HUES64 (cell line): ENCODE results near the gene EIF5A.

ENCODE experiments used
- H3K27ac ChIP-seq: 2 replicates; pipeline ENCODE4 v1.7.0; 2013; ENCODE audit warnings: low read depth, low read length, inconsistent platforms
- H3K27me3 ChIP-seq: 2 replicates; pipeline ENCODE4 v1.6.1; 2013; ENCODE audit warnings: mild to moderate bottlenecking, low read length; ENCODE audit not compliant: insufficient read depth
- H3K36me3 ChIP-seq: 2 replicates; pipeline ENCODE4 v1.6.1; 2013; ENCODE audit warnings: mild to moderate bottlenecking, low read length; ENCODE audit not compliant: insufficient read depth
- H3K4me1 ChIP-seq: 2 replicates; pipeline ENCODE4 v1.6.1; 2013; ENCODE audit warnings: mild to moderate bottlenecking, low read length, moderate library complexity; ENCODE audit not compliant: insufficient read depth
- H3K4me3 ChIP-seq: 2 replicates; pipeline ENCODE4 v1.5.1; 2013; ENCODE audit warnings: mild to moderate bottlenecking, low read length, moderate library complexity
- H3K9ac ChIP-seq: 2 replicates; pipeline ENCODE4 v1.6.1; 2013; ENCODE audit warnings: mild to moderate bottlenecking, low read depth, low read length
- H3K9me3 ChIP-seq: 2 replicates; pipeline ENCODE4 v1.6.1; 2013; ENCODE audit warnings: low read depth, low read length; ENCODE audit not compliant: insufficient read depth
- WGBS: fragments of 150-250, 120-280 bp; methylation state at CpG from one replicate; pipeline ENCODE4 v1.1.7; 2013; ENCODE audit warnings: missing lambda C conversion rate; 5-methylcytosine and 5-hydroxymethylcytosine counted together

Gene EIF5A

DNA sequence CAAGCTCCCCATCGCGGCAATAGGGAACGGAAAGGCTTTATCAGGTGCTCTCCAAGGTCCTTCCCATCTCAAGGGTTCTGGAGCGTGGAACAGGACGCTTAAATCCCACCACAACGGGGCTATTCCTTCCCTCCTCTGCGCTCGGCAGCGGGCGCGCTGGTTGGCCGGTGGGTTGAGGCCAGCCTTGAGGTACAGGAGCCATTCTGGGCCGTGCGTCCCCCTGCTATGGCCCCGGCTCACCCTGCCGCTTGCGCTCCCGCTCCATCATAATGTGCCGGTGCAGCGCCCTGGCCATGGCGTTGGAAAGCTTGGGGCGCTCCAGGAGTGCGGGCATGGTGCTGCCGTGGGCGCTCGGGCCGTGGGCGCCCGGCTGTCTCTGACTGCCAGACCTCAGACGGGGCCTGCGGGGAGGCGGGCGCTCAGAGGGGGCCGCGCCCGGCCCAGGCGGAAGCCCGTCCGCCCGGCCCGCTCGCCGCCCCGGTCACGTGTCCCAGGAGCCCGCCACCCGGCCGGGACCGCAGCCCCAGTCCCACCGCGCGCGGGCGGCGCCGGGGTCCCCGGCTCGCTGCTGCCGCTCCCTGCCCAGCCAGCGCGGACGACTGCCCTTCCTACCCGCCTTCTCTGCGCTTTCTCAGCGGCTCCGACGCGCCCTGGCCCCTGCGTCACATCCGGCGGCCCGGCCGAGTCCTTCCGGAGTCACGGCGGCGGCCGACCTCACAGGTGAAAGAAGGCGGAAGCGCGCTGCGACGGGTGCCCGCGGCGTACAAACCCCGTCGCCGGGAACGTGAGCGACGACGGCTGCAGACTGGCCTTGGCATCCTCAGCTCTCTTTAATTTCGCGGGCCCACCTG lies 7.5 kb downstream of the EIF5A start, which contains the start of gene GPS2:
TSS of gene GPS2 (minus strand) at position 642 of the 851 bp plus-strand sequence. CDS start at position 334, 308 bp downstream.
- 0 out of 2 replicates have a peak, but pooled peaks cover 4% of the 10 kb centered on the region for H3K4me1 ChIP-seq
- H3K4me3 ChIP-seq: peak within 1 kb of the TSS; percentile 82
- WGBS: under 1% methylated on average over 95 of the region's 95 CpGs
- no peaks in the 10 kb centered on the region for H3K27me3 ChIP-seq
- no peaks in the 10 kb centered on the region for H3K9me3 ChIP-seq
- peaks cover 69% of the 10 kb centered on the region for H3K36me3 ChIP-seq
- H3K27ac ChIP-seq: peak within 1 kb of the TSS; percentile 93
- H3K9ac ChIP-seq: peak within 1 kb of the TSS; percentile 80

DNA sequence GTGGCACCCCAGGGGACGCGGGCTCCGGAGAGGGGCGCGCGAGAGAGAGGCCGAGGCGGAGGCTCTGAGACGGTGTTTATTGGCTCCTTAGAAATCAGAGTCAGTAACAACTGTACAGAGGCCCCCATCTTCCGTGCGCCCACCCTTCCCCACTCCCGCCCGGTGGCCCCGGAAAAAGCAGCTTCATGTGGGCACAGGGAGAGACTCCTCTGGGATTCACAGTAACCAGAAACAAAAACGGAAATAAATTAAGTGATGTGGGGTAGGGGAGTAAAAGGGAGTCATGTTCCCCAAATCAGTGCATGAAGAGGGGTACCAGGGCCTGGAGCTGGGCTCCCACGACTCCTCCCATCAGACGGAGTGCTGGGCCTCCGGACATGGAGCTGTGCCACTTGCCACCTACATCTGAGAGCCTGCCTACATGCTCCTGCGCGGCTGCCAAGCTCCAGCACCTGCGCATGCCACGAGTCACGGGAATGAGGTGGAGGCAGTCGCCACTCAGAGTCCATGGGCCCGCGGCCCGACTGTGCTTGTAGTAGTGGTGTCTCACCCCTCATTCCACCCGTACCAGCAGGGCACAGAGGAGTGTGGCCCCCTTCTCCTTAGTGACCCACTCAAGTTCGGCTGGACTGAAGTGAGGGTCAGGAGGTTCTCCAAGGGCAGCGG lies 8.3 kb downstream of the EIF5A start:
- Histone ChIP-seq H3K9me3 (no peaks in the 10 kb centered on the region), H3K27me3 (no peaks in the 10 kb centered on the region), H3K4me1 (0 out of 2 replicates have a peak, but pooled peaks cover 4% of the 10 kb centered on the region), H3K36me3 (peaks cover 69% of the 10 kb centered on the region), H3K9ac (peak overlapping the region; percentile 80), H3K4me3 (peak overlapping the region; percentile 82), H3K27ac (peak overlapping the region; percentile 93)
- 55% methylated on average over 30 of the region's 30 CpGs for WGBS

DNA sequence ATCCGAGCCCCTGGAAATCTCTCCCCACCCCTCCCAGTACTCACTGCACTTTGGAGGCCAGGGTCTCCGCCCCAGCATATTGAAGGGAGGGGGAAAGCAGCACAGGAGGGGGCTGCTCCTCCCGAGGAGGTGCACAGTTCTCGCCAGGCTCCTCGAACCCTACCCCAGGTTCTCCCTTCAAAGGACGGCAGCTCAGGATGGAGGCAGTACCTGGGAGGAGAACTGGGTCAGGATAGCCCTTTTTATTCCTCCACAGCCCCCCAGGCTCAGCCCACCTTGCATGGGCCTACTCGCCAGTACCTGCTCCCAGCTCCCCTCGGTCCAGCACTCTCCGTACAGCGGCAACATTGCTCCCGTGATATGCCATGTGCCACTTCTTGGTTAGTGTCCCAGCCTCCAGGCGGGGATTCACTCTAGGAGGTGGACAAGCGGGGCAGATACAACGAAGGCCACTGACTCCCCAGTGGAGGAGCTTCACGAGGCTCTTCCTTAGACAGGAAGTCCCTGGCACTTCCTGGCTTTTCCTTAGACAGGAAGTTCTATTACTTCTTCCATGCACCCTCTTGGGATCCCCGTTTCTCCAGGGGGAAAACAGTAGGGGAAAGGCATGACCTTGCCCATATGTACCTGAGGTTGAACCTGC lies 9.9 kb downstream of the EIF5A start:
- whole genome bisulfite sequencing: 93% methylated on average over 14 of the region's 16 CpGs
- Histone ChIP-seq H3K27ac (no peak overlapping the region), H3K9ac (no peak overlapping the region), H3K4me1 (0 out of 2 replicates have a peak, but pooled peaks cover 4% of the 10 kb centered on the region), H3K27me3 (no peaks in the 10 kb centered on the region), H3K4me3 (no peak overlapping the region), H3K36me3 (peaks cover 72% of the 10 kb centered on the region), H3K9me3 (no peaks in the 10 kb centered on the region)

DNA sequence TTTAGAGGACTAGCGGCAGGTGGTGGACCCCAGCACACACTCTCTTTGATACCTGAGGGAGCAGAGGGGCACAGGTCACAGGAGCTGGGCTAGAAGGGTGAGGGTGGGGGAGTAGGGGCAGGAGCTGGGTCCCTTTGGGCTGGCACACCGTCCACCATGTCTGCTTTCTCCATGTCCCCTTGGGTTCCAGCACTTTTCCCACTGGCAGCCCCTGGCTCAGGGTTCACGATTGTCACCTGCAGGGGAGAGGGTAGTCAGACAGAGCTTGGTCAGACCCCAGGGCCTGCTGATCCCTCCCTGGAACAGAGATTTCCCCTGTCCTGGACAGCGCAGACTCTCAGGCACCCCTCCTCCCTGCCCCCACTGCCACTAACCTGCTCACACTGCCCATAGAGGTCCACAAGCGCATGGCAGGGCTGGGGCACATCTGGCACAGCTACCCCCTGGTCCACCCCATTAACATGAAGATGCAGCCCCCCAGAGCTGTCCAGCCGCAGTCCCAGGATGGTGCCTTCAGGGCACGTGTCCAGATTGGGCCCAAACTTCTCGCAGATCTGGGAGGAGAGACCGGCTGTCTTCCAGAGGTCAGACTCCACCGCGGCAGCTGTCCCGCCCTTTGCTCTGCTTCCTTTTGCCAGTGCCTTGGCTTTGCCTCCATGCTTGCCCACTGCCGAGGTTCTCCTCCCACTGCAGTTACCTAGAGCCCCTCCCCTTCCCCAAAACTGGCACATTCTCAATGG lies 10.9 kb downstream of the EIF5A start:
- no peak overlapping the region for H3K9ac ChIP-seq
- no peak overlapping the region for H3K4me3 ChIP-seq
- H3K36me3 ChIP-seq: peaks cover 72% of the 10 kb centered on the region
- 96% methylated on average over 13 of the region's 13 CpGs for WGBS
- 0 out of 2 replicates have a peak, but pooled peaks cover 4% of the 10 kb centered on the region for H3K4me1 ChIP-seq
- no peak overlapping the region for H3K27ac ChIP-seq
- no peaks in the 10 kb centered on the region for H3K27me3 ChIP-seq
- H3K9me3 ChIP-seq: no peaks in the 10 kb centered on the region

DNA sequence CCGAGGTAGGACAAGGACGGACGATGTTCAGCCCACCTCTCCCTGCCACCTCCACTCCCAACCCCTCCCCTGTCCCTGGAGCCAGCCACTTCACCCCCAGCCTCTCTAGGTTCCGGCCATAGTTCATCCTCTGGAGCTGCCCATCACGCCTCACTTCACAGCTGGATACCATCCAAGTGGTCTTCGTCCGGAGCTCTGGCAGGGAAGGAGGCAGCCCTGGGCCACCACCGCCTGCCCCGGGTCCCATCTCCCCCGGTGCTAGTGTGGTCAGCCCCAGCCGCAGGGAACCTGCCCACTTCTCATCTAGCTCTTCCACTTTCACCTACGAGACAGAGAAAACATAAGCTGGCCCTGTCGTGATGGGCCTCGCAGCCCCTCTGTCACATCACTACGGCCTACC lies 14.0 kb downstream of the EIF5A start:
- Histone ChIP-seq H3K4me3 (no peak overlapping the region), H3K4me1 (no peaks in the 10 kb centered on the region), H3K9me3 (no peaks in the 10 kb centered on the region), H3K9ac (no peak overlapping the region), H3K27ac (no peak overlapping the region), H3K36me3 (peaks cover 86% of the 10 kb centered on the region), H3K27me3 (no peaks in the 10 kb centered on the region)
- 93% methylated on average over 15 of the region's 15 CpGs for WGBS

DNA sequence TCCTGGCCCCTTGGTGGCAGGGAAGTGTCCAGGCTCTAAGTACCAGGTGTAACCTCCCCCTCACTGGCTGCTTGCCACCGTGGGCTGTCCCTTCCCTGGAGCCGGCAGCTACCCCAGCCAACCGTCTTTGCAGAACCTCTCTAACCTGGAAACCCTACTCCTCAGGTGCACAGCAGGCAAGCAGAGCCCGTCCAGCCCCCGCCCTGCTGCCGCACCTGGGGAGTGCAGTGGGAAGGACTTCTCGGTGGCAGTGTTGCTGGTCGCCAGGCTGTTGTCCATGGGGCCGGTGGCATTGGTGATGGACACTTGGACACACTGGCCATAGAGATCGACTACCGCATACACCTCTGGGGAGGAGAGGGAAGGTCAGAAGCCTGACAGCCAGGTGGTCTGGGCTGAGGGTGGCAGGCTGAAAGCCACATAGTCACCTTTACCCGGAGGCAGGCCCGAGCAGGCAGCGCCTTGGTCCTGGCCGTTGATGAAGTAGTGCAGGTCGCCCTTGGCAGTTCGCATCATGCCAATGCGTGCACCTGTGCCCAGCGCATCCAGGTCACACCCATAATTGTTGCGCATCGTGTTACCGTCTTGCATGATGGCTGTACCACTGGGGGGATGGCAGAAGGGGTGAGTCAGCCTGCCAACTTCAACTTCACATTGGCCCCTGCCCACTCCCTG lies 15.2 kb downstream of the EIF5A start:
- WGBS: 96% methylated on average over 22 of the region's 22 CpGs
- H3K4me1 ChIP-seq: no peaks in the 10 kb centered on the region
- no peak overlapping the region for H3K27ac ChIP-seq
- no peaks in the 10 kb centered on the region for H3K27me3 ChIP-seq
- no peaks in the 10 kb centered on the region for H3K9me3 ChIP-seq
- H3K4me3 ChIP-seq: no peak overlapping the region
- H3K36me3 ChIP-seq: peaks cover 83% of the 10 kb centered on the region
- H3K9ac ChIP-seq: no peak overlapping the region

DNA sequence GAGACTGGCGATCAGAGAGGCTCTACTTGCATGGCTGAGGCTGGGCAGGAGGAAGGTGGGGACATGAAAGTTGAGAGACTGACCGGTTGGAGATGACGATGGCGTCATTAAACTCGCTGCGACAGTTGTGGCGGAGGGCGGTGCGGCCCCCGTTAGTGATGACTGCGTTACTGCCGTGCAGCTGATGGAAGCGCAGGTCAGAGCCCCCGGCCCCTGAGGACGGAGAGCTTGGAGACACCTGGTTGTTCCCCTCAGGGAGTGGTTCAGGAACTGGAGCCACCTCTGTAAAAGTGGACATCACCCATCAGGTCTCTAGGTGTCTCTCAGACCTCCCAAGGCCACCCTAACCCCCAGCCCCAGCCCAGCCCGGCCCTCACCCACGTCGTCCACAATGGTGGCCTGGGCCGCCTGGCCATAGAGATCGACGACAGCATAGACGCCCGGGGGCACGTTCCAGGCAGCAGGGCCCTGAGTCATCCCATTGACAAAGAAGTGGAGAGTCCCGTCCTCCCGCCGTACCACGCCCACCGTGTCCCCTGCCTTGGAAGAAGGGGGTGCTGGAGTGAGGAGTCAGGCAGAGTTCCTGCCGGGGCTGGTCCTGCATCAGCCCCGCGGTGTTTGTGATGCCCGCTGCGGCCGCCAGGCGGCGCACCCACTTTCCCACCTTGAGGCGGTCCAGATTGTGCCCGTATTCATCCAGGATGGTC lies 16.5 kb downstream of the EIF5A start:
- Histone ChIP-seq H3K9ac (no peak overlapping the region), H3K27ac (no peak overlapping the region), H3K27me3 (no peaks in the 10 kb centered on the region), H3K9me3 (no peaks in the 10 kb centered on the region), H3K4me3 (no peak overlapping the region), H3K4me1 (no peaks in the 10 kb centered on the region), H3K36me3 (peaks cover 71% of the 10 kb centered on the region)
- WGBS: 70% methylated on average over 39 of the region's 39 CpGs

DNA sequence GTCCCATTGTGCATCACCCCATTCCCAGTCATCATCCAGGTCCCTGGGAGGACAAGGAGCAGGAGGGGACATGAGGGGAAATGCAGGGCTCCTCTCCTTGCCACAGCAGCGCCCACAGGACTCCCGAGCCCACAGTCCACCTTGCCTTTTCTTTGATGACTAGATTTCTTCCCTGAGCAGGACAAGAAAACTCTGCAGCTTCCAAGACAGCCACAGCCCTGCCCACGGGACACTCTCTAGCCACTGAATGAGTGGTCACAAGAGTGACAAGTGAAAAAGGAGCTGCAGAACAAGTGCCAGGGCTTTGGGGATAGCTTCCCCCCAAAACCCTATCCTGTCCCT lies 17.0 kb downstream of the EIF5A start:
- 96% methylated on average over 3 of the region's 3 CpGs for WGBS
- Histone ChIP-seq H3K4me1 (no peaks in the 10 kb centered on the region), H3K9ac (no peak overlapping the region), H3K36me3 (peaks cover 68% of the 10 kb centered on the region), H3K4me3 (no peak overlapping the region), H3K27ac (no peak overlapping the region), H3K9me3 (no peaks in the 10 kb centered on the region), H3K27me3 (no peaks in the 10 kb centered on the region)

DNA sequence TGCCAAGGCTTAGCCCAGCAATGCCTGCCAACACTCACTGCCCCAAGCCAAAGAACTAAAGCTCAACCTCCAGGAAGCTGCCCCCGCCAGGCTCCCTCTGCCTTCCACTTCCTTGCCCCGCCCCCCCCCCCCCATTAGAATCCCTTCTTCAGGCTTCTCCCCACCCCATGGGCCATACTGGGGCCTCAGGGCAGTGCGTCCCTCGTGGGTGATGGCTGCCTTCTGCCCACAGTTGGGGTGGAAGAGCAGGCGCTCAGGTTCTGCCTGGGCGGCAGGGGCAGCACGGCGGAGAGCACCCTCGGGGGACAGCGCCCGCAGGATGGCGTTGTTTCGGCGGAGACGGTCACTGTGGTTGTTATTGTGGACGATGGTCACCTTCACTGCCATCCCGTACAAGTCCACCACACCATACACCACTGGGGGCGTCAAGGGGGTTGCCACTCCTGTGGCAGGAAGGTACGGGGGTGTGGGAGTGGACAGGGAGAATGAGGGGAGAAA lies 17.7 kb downstream of the EIF5A start:
- Histone ChIP-seq H3K27ac (no peak overlapping the region), H3K9ac (no peak overlapping the region), H3K36me3 (peaks cover 66% of the 10 kb centered on the region), H3K4me1 (no peaks in the 10 kb centered on the region), H3K4me3 (no peak overlapping the region), H3K9me3 (no peaks in the 10 kb centered on the region), H3K27me3 (no peaks in the 10 kb centered on the region)
- 92% methylated on average over 13 of the region's 19 CpGs for WGBS

DNA sequence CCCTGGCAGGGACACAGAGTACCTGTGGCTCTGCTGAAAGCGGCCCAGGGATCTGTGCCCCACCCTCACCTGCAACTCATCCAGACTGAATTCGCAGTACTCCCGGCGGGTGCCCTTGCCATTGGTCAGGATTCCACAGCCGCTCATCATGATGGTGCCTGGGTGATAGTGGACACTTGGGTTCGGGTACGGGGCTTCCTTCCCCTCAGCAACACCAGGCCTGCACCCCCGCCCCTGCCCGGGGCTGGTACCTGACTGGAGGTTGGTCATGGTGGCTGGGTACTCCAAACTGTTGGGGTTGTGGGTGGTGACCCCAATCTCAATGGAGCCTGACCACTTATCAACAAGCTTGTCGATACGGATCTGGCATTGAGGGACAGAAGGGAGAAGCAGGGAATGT lies 18.8 kb downstream of the EIF5A start:
- no peak overlapping the region for H3K27ac ChIP-seq
- H3K4me3 ChIP-seq: no peak overlapping the region
- no peaks in the 10 kb centered on the region for H3K9me3 ChIP-seq
- H3K4me1 ChIP-seq: 0 out of 2 replicates have a peak, but pooled peaks cover 7% of the 10 kb centered on the region
- WGBS: 95% methylated on average over 11 of the region's 11 CpGs
- no peak overlapping the region for H3K9ac ChIP-seq
- no peaks in the 10 kb centered on the region for H3K27me3 ChIP-seq
- peaks cover 55% of the 10 kb centered on the region for H3K36me3 ChIP-seq
